Measurements from ENCODE around the gene ATP5MG. TPM values are rescaled to one million over a fixed set of nuclear protein-coding genes. Genes with fewer than 3 reads are reported as not detected.
A peak's percentile ranks its signal among the peaks of the same experiment; 100 is the strongest.

The ATP5MG gene
- total RNA-seq, 3 donors from 2014 or later: 45.1 to 66.4 (median 56.0) TPM

DNA sequence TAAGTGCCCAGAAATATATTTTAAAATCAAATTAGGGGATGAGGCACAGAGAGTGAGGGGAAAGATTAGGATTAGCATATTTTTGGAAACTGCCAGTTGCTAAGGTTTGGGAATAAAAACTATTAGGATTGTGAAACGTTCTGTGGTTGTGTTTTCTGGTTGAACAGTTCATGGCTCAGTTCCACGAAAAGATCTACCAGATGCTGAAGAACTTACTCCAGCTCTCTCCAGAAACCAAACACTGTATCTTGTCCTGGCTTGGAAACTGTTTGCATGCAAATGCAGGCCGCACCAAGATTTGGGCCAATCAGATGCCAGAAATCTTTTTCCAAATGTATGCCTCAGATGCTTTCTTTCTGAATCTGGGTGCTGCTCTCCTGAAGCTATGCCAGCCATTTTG is 26.7 kb upstream of the ATP5MG start:
- no peak for DNase-seq (ENCODE audit: low spot score in 2 of 2)
- H3K27ac ChIP-seq: peak overlapping the region in 1 of 2 donors; percentile 56
- intact Hi-C loops (cut with DNase I; ENCODE audit: low total_unique reads): no loop called here
- H3K4me3 ChIP-seq: no peak overlapping the region
- H3K27me3 ChIP-seq: no peaks in the 10 kb centered on the region
- TF ChIP-seq, protein P1, sequence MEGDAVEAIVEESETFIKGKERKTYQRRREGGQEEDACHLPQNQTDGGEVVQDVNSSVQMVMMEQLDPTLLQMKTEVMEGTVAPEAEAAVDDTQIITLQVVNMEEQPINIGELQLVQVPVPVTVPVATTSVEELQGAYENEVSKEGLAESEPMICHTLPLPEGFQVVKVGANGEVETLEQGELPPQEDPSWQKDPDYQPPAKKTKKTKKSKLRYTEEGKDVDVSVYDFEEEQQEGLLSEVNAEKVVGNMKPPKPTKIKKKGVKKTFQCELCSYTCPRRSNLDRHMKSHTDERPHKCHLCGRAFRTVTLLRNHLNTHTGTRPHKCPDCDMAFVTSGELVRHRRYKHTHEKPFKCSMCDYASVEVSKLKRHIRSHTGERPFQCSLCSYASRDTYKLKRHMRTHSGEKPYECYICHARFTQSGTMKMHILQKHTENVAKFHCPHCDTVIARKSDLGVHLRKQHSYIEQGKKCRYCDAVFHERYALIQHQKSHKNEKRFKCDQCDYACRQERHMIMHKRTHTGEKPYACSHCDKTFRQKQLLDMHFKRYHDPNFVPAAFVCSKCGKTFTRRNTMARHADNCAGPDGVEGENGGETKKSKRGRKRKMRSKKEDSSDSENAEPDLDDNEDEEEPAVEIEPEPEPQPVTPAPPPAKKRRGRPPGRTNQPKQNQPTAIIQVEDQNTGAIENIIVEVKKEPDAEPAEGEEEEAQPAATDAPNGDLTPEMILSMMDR (IDR thresholded peaks at IDR 0.05): no peak
- TF ChIP-seq POLR2A (IDR thresholded peaks at IDR 0.05) (no peak), POLR2AphosphoS5 (IDR thresholded peaks at IDR 0.05) (no peak)
- no peaks in the 10 kb centered on the region for H3K4me1 ChIP-seq
- peaks cover 4% of the 10 kb centered on the region for H3K36me3 ChIP-seq
- no peaks in the 10 kb centered on the region for H3K9me3 ChIP-seq

DNA sequence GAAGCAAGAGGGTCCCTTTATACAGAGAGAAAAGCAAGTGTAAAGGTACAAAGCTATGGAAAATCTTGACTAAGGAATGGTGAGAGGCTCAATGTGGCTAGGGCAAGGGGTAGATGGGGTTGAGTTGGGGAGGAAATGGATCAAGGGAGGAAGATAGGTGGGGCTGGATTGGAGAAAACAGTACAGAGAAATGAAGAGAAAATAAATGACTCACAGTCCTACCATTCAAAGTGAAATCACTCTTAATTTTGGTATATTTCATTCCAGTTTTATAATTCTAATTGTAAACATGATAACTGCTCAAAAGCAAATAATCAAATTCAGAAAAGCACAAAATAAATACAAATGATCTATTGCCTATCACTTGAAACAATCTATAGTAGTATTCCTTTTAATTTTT is 25.4 kb upstream of the ATP5MG start:
- no peak for DNase-seq (ENCODE audit: low spot score in 2 of 2)
- Histone ChIP-seq H3K36me3 (peaks cover 4% of the 10 kb centered on the region), H3K4me3 (no peak overlapping the region), H3K4me1 (no peaks in the 10 kb centered on the region), H3K9me3 (no peaks in the 10 kb centered on the region), H3K27ac (no peak overlapping the region), H3K27me3 (no peaks in the 10 kb centered on the region)
- intact Hi-C loops (cut with DNase I; ENCODE audit: low total_unique reads): no loop called here
- no peak for TF ChIP-seq POLR2AphosphoS5 (IDR thresholded peaks at IDR 0.05)
- TF ChIP-seq, protein P1 (IDR thresholded peaks at IDR 0.05): no peak
- no peak for TF ChIP-seq POLR2A (IDR thresholded peaks at IDR 0.05)

DNA sequence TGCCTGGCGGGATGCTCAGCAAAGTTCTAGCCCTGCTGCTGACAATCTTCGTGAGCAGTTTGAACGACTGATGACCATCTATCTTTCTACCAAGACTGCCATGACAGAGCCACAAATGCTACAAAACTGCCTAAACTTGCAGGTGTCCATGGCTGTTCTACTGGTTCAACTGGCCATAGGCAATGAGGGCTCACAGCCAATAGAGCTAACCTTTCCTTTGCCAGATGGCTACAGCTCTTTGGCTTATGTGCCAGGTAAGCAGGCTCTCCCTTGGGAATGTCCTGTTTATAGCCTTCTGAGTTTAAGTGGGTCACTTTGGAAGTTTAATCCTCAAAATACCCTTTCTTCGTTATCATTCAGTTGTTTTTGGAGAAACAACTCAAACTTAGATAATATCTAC is 21.9 kb upstream of the ATP5MG start:
- TF ChIP-seq, protein P1 (IDR thresholded peaks at IDR 0.05): no peak
- TF ChIP-seq POLR2AphosphoS5 (IDR thresholded peaks at IDR 0.05) (no peak), POLR2A (IDR thresholded peaks at IDR 0.05) (no peak)
- no peaks in the 10 kb centered on the region for H3K27me3 ChIP-seq
- intact Hi-C loops (cut with DNase I; ENCODE audit: low total_unique reads): no loop called here
- no peak overlapping the region for H3K27ac ChIP-seq
- no peak for DNase-seq (ENCODE audit: low spot score in 2 of 2)
- no peak overlapping the region for H3K4me3 ChIP-seq
- no peaks in the 10 kb centered on the region for H3K9me3 ChIP-seq
- H3K36me3 ChIP-seq: peaks cover 14% of the 10 kb centered on the region
- no peaks in the 10 kb centered on the region for H3K4me1 ChIP-seq

DNA sequence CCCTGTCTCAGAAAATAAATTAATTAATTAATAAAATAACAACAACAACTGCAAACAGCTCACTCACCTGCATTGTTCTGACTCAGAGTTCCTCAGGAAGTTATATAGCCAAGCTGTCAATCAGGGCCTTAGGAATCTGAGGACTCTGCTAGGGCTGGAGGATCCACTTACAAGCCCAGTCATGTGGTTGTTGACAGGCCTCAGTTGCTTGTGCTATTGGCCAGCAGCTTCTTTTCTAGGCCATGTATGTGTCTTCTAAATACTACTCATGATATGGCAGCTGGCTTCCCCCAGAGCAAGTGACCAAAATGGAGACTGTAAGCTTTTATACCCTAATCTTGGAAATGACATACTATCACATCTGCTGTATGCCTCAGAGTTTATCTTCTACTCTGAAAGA is 20.8 kb upstream of the ATP5MG start:
- H3K36me3 ChIP-seq: peaks cover 16% of the 10 kb centered on the region
- intact Hi-C loops (cut with DNase I; ENCODE audit: low total_unique reads): no loop called here
- TF ChIP-seq POLR2AphosphoS5 (IDR thresholded peaks at IDR 0.05) (no peak), POLR2A (IDR thresholded peaks at IDR 0.05) (no peak)
- TF ChIP-seq, protein P1 (IDR thresholded peaks at IDR 0.05): no peak

DNA sequence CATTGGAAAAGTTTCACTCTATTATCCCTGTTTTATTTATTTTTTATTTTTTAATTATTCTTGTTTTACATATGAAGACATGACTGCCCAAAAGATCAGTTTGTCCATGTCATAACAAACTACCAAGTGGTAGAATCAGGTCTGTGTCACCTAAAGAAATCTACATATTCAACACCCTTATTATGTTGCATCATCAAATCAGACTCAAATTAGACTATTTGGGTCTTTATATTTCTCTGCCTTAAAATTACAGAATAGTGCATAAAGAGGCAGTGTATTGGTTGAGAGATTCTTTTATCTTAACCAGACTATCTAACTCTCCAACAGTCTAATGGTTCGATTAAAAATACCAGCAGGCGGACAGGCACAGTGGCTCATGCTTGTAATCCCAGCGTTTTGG is 18.5 kb upstream of the ATP5MG start:
- intact Hi-C loops (cut with DNase I; ENCODE audit: low total_unique reads): no loop called here
- Histone ChIP-seq H3K4me3 (no peak overlapping the region), H3K27ac (no peak overlapping the region), H3K4me1 (no peaks in the 10 kb centered on the region), H3K36me3 (peaks cover 16% of the 10 kb centered on the region), H3K27me3 (no peaks in the 10 kb centered on the region), H3K9me3 (no peaks in the 10 kb centered on the region)
- TF ChIP-seq POLR2A (IDR thresholded peaks at IDR 0.05) (no peak), POLR2AphosphoS5 (IDR thresholded peaks at IDR 0.05) (no peak)
- TF ChIP-seq, protein P1 (IDR thresholded peaks at IDR 0.05): no peak
- DNase-seq (ENCODE audit: low spot score in 2 of 2): no peak

More for the DNA sequence above, 20.8 kb upstream of the ATP5MG start:
- no peaks in the 10 kb centered on the region for H3K27me3 ChIP-seq
- H3K27ac ChIP-seq: no peak overlapping the region
- H3K4me1 ChIP-seq: no peaks in the 10 kb centered on the region
- no peak for DNase-seq (ENCODE audit: low spot score in 2 of 2)
- no peak overlapping the region for H3K4me3 ChIP-seq
- no peaks in the 10 kb centered on the region for H3K9me3 ChIP-seq

Data from breast epithelium (tissue), 4 donors.